HG02840 (cell line): ENCODE measurements around the gene FUT7.
"Not testable (repeated sequence)": the region's sequence is repeated elsewhere in the genome, so short reads cannot be mapped to it uniquely, and the experiment has no call there.

Source experiments
- ATAC-seq: cut with Tn5 transposase; IDR thresholded peaks from one replicate; pipeline ENCODE4 v1.9.1; 2021; ENCODE audit warnings: mild to moderate bottlenecking, moderate library complexity, moderate number of reproducible peaks; ENCODE audit not compliant: unreplicated experiment, low FRiP score

The FUT7 gene

DNA sequence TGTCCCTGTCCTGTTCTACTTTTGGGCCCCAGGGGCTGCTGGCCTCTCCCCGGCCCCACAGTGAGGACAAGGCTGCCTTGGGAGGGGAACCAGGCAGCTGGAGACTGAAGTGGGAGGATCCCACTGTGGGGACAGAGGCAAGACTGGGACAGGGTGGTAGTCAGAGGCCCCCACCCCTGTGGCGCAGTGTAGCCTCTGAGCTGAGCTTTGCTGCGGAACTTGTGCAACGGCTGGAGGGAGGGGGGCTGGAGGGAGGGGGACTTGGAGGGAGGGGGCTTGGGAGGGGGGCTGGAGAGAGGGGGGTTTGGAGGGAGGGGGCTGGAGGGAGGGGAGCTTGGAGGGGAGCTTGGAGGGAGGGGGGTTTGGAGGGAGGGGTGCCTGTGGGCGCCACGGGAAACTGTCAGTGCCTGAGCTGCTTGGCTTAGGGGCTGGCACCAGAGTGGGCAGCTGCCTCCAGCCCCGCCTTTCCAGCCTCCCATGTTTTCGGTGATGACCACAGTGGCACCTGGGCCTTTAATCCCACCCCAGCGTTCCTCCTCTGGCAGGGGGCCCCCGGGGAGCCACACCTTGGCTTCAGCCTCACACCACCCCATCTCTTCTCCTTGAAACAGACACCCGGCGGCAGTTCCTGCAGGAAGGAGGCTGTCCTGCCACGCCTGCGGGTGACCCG is 2.3 kb upstream of the FUT7 start:
- no peak for ATAC-seq

DNA sequence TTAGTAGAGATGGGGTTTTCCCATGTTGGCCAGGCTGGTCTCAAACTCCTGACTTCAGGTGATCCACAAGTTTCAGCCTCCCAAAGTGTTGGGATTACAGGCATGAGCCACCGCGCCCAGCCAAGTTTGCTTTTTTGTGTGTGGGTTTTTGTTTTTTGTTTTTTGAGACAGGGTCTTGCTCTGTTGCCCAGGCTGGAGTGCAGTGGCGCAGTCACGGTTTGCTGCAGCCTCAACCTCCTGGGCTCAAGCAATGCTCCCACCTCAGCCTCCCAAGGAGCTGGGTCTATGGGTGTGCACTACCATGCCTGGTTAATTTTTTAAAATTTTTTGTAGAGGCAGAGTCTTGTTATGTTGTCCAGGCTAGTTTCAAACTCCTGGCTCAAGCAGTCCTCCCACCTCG is 1.6 kb upstream of the FUT7 start:
- ATAC-seq, result not testable (repeated sequence)

DNA sequence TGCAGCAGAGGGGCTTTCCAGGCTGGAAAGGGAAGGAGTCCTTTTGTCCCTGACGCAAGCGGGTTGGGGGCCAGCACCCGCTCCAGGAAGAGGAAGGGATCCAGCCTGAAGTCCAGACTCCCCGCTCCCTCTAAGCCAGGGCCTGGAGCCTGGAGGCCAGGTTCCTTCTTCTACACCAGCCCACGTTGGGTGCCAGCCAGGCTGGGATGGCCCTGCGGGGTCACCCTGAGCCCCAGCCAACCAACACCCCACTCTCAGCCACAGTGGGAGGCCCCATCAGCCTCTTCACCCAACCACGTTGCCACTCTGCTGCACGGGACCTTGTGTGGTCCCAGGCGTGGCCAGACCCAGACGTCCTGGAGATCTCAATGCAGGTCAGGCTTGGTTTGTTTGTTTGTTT is 970 bp upstream of the FUT7 start:
- ATAC-seq, result no peak

DNA sequence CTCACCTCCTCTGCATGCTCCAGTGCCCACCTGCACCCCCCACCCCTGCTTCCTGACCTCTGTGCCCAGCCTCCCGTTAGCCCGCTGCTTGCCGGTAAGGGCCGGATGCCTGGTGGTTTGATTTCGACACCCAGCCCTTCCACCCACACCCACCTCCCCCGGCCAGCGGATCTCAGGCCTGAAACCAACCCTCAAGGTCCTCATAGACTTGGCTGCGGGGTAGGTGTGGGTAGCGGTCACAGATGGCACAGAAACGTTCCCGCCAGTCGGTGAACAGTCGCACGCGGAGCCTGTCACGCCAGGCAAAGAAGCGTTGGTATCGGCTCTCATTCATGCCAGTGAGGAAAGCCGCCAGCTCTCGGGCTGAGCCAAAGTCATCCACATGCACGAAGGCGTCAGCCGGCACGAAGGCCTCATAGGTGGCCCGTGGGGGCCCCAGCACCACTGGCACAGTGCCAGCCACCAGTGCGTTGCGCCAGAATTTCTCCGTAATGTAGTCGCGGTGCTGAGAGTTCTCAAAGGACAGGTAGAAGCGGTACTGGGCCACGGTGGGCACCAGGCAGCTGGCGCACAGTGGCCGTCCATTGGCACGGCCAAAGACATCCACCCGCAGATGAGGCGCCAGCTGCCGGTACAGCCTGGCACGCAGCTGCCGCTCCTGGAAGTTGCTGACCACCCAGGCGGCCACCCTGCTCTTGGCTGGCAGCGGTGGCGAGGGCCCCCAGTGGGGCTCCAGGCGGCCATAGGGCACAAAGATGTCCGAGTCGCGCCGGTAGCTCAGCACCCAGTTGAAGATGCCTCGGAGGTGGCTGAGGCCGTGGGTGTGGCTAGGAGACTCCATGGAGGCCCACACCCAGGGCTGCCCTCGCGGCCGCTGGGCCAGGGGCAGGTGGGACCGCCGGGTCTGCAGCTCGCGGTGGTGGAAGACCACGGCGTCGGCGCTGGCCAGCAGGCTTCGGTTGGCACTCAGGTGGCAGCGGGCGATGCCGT is 1.1 kb downstream of the FUT7 start:
- ATAC-seq, result no peak

DNA sequence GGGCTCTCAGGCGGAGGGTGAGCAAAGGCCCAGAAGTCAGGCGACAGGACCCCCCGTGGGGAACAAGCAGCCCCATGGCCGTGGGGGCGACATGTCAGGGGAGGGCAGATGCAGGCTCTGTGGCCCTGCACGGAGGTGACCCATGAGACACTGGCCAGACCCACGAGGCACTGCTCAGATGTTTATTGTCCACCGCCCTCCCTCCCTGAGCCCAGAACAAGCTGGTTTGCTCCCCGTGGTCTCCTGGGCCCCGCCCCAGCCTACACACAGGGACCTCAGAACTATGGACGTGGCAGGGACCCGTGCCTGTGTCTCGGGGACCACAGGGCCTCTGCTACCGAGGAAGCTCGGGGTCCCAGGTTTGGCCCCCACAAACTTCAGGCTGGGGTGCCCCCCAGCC is 1.9 kb downstream of the FUT7 start:
- no peak for ATAC-seq

DNA sequence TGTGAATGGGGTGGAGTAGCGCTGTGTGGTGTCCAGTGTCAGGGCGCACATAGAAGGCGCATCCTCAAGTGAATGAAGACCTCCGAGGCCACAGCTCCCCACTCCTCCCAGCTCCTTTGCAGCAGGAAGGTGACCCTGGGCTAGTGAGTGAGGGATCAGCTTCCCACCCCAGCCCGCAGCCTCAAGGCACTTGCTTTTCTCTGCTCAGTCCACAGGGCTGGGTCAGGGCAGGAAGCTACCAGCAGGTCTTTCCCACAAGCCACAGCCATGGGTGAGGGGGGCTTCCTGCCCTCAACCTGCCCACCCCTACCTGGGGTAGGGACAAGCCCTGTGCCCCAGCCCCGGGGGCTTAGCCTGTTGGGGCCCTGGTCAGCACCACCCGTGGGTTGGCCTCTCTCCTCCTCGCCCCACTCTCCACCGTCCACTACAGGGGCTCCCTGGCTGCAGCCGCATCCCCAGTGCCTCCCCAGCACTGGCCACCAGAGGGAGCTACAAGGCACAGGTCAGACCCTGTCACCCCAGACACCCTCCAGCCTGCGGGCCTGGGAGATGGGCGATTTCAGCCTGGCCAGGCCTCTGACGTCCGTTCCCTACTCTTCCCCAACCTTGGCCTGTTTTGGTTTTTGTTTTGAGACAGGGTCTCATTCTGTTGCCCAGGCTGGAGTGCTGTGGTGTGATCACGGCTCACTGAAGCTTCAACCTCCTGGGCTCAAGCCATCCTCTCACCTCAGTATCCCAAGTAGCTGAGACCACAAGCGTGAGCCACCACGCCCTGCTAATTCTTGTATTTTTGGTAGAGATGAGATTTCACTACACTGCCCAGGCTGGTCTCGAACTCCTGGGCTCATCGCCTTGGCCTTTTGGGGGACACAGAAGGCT is 2.6 kb downstream of the FUT7 start:
- no peak for ATAC-seq

DNA sequence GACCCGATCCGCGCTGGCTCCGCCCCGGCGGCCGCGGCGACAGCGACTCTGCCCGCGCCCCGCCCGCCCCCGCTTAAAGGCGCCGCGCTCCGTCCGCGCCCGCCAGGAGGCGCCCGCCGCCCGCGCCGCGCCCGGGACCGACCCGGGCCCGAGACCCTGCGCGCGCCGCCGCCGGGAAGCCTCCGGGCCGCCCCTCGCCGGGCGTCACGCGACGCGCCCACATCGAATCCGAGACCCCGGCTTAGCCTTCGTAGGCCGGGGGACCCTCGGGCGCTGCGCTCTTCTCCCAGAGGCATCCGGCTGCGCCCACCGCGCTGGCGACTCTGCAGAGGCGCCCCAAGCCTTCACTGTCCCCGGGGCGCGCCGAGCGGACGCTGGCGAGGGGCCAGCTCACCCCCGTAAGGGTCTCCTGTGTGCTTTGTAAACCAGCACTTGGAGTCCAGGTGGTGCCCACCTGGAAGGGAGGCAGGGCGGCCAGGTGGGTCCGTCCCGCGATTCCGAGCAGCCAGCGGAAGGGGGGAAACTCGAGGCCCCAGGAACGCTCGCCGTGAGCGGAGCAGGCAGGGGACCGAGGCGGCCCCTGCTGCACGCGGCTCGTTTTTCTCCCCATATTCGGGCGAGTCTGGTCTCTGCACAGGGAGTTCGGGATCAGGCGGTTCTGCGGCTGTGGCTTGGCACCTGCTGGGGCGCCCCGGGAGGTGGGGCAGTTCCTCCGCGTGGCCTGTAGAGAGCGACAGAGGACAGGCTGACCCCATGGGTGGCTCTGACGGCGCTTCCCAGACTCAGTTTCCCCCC is 3.4 kb downstream of the FUT7 start:
- no peak for ATAC-seq

DNA sequence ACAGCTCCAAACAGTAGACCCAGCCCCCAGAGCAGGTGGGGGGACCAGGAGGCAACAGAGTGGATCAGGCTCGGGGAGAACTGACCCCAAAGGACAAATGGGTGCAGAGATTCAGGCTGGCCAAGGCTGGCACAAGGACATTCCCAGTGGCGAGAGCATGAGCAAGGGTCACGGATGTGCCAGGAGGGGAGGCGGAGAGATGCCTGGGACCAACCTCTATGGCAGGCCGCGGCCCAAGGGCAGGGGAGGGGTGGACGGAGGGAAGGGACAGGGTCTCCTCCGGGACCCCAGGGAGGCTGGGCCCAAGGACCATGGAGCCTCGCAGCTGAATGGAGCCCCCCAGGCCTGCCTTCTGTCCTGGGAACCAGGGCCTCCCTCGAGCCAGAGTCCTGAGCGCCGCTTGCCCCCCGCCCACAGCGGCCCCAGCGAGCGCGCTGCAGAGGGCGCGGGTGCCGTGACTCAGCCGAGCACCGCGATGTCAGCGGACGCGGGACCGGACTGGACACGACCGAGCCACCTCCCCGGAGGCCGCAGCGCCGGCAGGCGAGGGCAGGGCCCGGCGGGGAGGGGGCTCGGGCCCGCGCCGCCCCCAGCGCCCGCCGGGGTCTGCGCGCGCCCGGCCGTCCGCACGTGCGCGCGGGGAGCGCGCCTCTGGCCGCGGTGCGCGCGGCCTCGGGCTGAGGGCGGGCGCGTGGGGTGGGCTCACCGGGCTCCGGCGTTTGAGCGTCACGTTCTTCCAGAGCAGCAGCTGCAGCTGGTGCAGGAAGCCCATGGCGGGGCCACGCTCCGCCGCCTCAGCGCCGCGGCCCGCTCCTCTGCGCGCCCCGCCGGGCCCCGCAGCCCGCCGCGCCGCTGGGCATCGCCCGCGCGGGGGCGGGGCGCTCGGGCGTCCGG is 4.3 kb downstream of the FUT7 start, which contains the start of gene ABCA2:
Gene ABCA2, minus strand, starts transcription at position 869 of the 894 bp plus-strand sequence. Its CDS starts 97 bp downstream, at position 772.
- no peak for ATAC-seq

DNA sequence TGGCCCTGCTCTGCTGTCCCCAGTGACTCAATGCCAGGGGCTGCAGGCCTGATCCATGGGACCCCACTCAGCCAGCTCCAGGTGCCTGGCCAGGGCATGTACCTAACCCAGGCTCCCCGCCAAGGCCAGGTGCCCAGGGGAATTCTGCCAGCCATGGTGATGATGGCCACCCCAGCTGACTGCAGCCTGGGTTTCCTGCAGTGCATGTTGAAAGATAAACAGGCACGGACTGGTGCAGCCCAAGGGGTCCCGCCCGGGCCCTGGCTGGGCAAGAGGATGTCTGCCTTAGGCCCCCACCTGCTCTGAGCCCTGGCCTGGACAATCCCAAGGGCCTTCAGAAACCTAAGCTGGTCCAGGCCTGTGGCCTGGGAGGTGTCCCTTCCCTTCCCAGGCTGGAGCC is 5.1 kb downstream of the FUT7 start:
- ATAC-seq, result no peak

DNA sequence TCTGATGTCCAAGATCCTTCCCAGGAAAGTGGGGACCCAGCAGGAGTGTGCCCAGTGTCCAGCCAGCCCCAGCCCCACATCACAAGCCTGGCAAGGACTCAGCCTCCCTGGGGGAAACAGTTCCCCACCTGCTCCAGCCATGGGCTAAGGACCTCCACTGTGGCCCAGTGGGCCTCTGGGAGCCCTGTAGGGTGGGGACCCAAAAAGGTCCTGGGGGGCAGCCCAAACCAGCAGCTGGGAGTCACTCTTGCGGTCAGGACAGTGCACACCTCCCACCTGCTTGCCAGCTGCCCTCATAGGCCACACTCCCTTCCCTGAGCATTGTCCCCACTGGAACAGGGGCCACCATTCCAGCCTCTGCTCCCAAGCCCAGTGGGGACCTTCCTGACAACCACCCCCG is 5.5 kb downstream of the FUT7 start:
- no peak for ATAC-seq

DNA sequence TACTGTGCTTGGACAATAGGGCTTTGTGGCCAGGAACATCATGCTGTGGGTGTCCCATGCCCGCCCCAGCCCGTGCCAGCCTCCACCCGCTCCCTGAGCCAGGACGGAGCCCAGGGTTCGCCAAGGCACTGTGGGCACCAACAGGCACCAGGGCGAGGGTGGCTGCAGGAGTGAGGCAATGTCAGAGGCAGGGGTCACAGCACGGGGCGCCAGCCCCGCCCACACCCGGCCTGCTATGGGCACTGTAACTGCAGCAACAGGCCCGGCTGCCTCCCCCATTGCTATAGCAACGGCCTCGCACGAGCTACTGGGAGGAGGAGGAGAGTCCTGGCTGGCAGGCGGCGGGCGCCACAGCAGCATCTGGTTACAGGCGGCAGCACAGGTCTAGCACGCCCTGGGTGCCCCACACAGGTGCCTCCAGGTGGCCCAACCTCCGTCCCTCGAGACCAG is 6.3 kb downstream of the FUT7 start:
- ATAC-seq, result no peak

DNA sequence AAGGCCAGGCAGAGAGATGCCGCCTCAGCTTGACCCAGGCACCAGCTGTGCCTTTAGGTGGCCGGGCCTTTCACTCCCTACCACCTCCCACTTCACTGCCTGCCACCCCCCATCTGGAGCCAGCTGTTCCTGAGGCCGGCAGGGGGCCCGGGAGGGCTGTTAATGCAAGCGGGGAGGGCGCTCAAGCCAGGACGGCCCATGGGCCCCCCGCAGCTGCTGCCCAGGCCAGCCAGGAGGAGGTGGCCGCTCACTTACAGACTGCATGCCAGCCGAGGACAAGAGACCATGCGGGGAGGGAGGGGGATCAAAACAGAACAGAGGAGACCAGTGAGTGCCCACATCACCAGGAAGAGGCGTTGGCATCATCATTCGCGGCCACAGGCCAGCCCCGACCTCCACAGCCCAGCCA is 8.3 kb downstream of the FUT7 start:
- no peak for ATAC-seq

DNA sequence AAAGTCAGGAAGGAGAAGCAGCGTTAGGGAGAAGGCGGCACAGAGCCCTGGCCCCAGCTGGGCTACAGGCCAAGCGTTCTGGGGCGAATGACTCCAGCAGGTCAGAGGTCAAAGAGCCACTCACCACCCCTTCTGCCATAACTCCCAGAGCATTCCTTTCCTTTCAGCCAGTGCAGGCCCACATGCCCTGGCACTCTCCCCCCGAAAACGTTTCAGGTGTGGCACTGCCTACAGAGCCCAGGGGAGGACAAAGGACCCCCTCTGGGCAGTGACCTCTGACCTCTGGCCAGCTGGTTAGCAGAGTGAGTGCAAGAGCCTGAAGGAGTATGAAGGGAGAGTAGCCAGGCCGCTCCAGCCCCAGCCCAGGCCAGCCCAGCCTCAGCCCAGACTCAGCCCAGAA is 8.7 kb downstream of the FUT7 start:
- ATAC-seq, result no peak

DNA sequence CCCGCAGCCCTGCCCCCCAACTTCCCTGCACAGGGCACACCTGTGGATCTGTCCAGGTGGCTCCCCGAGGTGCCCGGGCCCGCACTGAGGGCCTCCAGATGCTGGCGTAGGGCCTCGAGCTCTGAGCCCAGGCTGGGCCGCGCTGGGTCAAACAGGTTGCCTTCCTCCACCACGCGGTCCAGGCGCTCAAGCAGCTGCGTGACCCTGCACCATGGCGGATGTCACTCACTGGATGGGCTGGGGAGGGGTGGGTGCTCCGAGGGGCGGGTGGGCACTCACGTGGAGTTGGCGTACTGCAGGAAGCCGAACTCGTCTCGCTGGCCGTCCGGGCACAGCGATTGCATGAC is 9.3 kb downstream of the FUT7 start:
- no peak for ATAC-seq

DNA sequence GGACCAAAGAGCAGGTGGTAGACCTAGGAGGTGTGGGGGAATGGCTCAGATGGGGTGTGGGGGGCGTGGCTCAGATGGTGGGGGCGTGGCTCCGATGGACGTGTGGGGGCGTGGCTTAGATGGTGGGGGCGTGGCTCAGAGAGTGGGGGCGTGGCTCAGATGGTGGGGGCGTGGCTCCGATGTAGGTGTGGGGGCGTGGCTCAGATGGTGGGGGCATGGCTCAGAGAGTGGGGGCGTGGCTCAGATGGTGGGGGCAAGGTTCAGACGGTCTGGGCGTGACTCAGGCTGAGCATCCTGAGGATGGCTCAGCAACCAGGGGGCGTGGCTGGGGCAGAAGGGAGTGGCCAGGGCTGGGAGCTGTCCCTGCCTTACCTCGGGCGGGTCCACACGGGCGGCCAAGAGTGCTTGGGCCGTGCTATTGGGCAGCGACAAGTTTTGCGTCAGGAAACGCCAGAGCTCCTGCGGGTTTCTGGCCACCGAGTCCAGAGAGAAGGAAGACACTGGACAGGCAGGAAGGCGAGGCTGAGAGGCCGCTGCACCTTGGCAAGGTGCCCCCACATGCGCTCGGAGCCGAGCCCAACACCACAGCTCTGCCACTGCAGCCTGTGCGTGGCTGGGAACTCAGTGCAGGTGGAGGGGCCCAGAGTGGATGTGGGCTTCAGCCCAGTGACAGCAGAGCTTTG is 9.8 kb downstream of the FUT7 start:
- ATAC-seq, result no peak

DNA sequence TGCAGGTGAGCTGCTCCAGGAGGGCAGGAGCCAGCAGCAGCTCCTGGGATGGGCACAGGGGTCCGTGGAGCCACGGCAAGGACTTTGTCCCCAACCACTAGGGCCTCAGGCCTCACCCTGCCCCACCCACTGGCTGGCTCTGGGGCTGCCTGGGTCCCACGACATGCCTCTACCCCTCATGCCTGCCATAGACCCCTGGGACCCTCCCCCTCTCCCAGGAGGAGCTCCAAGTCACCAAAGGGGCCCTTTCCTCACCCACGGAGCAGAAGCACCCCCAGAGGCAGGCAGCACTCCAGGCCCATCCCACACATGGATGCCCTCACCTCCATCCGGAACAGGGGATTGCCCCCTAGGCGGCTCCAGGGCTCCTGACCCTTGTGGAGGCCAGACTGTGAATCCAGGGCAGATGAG is 10.3 kb downstream of the FUT7 start:
- ATAC-seq, result no peak

DNA sequence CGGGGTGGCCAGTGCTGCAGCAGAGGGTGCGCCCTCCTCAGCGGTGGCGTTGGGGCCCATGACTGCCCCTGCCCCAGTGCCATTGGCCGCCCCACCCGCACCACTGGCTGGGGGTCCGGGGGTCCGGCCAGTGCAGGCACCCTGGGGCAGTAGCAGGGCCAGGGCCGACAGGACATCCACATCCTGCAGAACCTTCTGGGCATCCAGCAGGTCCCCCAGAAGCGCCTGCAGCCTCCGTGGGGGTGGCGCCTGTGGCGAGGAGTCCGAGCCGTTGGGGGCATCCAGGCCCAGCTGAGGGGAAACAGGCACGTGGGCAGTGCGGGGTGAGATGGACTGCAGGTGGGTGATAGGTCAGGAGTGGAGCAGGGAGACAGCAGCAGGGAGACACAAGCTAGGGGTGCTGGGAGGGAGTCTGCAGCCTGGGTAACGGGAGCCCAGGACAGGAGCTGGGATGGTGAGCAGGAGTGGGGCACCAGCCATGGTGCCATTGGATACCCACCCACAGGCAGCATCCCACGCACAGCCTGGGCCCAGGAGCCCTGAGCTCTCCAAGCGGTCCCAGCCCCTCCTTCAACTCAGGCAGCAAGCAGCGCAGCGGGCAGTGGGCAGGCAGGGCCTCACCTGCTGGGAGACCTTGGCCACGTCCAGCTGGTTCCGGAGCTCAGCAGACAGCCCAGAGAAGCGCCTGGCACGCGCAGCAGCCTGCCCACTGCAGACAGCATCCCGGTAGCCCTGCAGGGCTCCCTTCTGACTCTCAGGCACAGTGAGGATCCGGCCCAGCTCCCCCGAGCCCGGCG is 10.9 kb downstream of the FUT7 start:
- no peak for ATAC-seq
